ENCODE data around the gene TM9SF4. TPM values are rescaled to one million over a fixed set of nuclear protein-coding genes. Genes with fewer than 3 reads are reported as not detected.

TM9SF4 gene
- total RNA-seq, 2 experiments from 2014 or later, result 22.4 to 24.5 TPM

- Histone ChIP-seq H3K4me3 (ENCODE audit: low read length) (no peak overlapping the region), H3K4me1 (ENCODE audit: insufficient read depth, low read length) (no peaks in the 10 kb centered on the region), H3K27ac (ENCODE audit: low read depth in 1 of 2, low read length in 2 of 2) (no peak overlapping the region), H3K9me3 (ENCODE audit: control insufficient read depth in 1 of 2, insufficient read depth in 1 of 2, low read length in 2 of 2) (no peaks in the 10 kb centered on the region), H3K36me3 (ENCODE audit: insufficient read depth, low read length) (peaks cover 12% of the 10 kb centered on the region), H3K27me3 (ENCODE audit: control insufficient read depth in 1 of 2, insufficient read depth in 2 of 2, low read length in 2 of 2) (no peaks in the 10 kb centered on the region)
- Mint-ChIP-seq H3K27ac (no peak overlapping the region), H3K4me1 (ENCODE audit: low read depth) (peaks cover 21% of the 10 kb centered on the region), H3K9me3 (no peaks in the 10 kb centered on the region), H3K4me3 (no peak overlapping the region), H3K36me3 (ENCODE audit: low read depth) (peaks cover 23% of the 10 kb centered on the region), H3K27me3 (no peaks in the 10 kb centered on the region)
- no peak for ATAC-seq (ENCODE audit: poor library complexity)
- TF ChIP-seq CTCF (IDR thresholded peaks at IDR 0.05), result no peak
- ChIA-PET CTCF (interaction anchor here (0.6 to 0.8 kb wide), 2 partner anchors 9 to 34 kb away, joined by 3 read pairs; no protein-coding TSS in a partner anchor), POLR2A (no interaction called here)
- no peak for DNase-seq
- intact Hi-C loops (cut with DNase I, micrococcal nuclease), result no loop called here
Observed at GRCh38 chr20:32125506-32125905, 16.0 kb downstream of the TM9SF4 start.

DNA sequence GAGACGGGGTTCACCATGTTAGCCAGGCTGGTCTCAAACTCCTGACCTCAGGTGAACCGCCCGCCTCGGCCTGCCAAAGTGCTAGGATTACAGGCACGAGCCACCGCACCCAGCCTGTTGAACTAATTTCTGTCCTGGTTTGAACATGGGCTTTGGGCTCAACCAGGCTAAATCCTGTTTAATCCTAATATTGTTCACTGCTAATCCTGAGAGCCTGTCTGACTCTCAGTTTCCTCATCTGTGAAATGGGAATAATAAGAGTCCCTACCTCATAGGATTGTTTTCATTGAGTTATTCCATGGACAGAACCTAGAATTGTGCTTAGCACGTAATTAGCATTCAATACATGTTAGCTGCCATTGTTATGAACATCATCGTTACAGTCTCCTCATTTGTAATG, 17.4 kb downstream of the TM9SF4 start:
- CTCF ChIA-PET, result interaction anchor here (2.0 kb wide), 1 partner anchor 9 kb away, joined by 4 read pairs; no protein-coding TSS in a partner anchor
- peaks cover 12% of the 10 kb centered on the region for H3K36me3 ChIP-seq (ENCODE audit: insufficient read depth, low read length)
- H3K4me1 Mint-ChIP-seq (ENCODE audit: low read depth), result peaks cover 29% of the 10 kb centered on the region

GRCh38 chr20:32127347-32127746, 17.8 kb downstream of the TM9SF4 start:
- no peaks in the 10 kb centered on the region for H3K9me3 ChIP-seq (ENCODE audit: control insufficient read depth in 1 of 2, insufficient read depth in 1 of 2, low read length in 2 of 2)
- H3K9me3 Mint-ChIP-seq, result no peaks in the 10 kb centered on the region
- TF ChIP-seq CTCF (IDR thresholded peaks at IDR 0.05), result no peak
- H3K27me3 ChIP-seq (ENCODE audit: control insufficient read depth in 1 of 2, insufficient read depth in 2 of 2, low read length in 2 of 2), result no peaks in the 10 kb centered on the region
- no peaks in the 10 kb centered on the region for H3K4me1 ChIP-seq (ENCODE audit: insufficient read depth, low read length)
- H3K4me3 ChIP-seq (ENCODE audit: low read length), result no peak overlapping the region
- intact Hi-C loops (cut with DNase I, micrococcal nuclease), result no loop called here
- H3K27ac ChIP-seq (ENCODE audit: low read depth in 1 of 2, low read length in 2 of 2), result no peak overlapping the region
- no peak for DNase-seq
- H3K36me3 ChIP-seq (ENCODE audit: insufficient read depth, low read length), result peaks cover 12% of the 10 kb centered on the region
- H3K4me3 Mint-ChIP-seq, result no peak overlapping the region
- H3K4me1 Mint-ChIP-seq (ENCODE audit: low read depth), result peaks cover 29% of the 10 kb centered on the region
- ChIA-PET CTCF (interaction anchor here (2.0 kb wide), 1 partner anchor 9 kb away, joined by 4 read pairs; no protein-coding TSS in a partner anchor), POLR2A (no interaction called here)
- H3K27ac Mint-ChIP-seq, result no peak overlapping the region
- no peaks in the 10 kb centered on the region for H3K27me3 Mint-ChIP-seq
- H3K36me3 Mint-ChIP-seq (ENCODE audit: low read depth), result peaks cover 37% of the 10 kb centered on the region
- no peak for ATAC-seq (ENCODE audit: poor library complexity)

More for the DNA sequence above, 17.4 kb downstream of the TM9SF4 start:
- H3K4me3 ChIP-seq (ENCODE audit: low read length), result no peak overlapping the region
- DNase-seq (no peak), ATAC-seq (ENCODE audit: poor library complexity) (no peak)
- Mint-ChIP-seq H3K27ac (no peak overlapping the region), H3K4me3 (no peak overlapping the region), H3K9me3 (no peaks in the 10 kb centered on the region), H3K36me3 (ENCODE audit: low read depth) (peaks cover 33% of the 10 kb centered on the region), H3K27me3 (no peaks in the 10 kb centered on the region)
- no peaks in the 10 kb centered on the region for H3K27me3 ChIP-seq (ENCODE audit: control insufficient read depth in 1 of 2, insufficient read depth in 2 of 2, low read length in 2 of 2)
- no peak overlapping the region for H3K27ac ChIP-seq (ENCODE audit: low read depth in 1 of 2, low read length in 2 of 2)
- no peaks in the 10 kb centered on the region for H3K9me3 ChIP-seq (ENCODE audit: control insufficient read depth in 1 of 2, insufficient read depth in 1 of 2, low read length in 2 of 2)
- no peaks in the 10 kb centered on the region for H3K4me1 ChIP-seq (ENCODE audit: insufficient read depth, low read length)
- intact Hi-C loops (cut with DNase I, micrococcal nuclease), result no loop called here
- TF ChIP-seq CTCF (IDR thresholded peaks at IDR 0.05), result no peak
- POLR2A ChIA-PET, result no interaction called here

Measured in CD4-positive, alpha-beta T cell (primary cell).